Pancreas (tissue), 10 donors: ENCODE measurements around the gene PRICKLE1. TPM values are rescaled to one million over a fixed set of nuclear protein-coding genes. Genes with fewer than 3 reads are reported as not detected.

ENCODE experiments used
- ATAC-seq, 4 donors: fragments of 200-7000 bp; cut with Tn5 transposase; one replicate each; pipeline versions ENCODE4 v1.8.0 to v1.9.1; 2020; ENCODE audit warnings: mild to moderate bottlenecking in 4 of 4, moderate library complexity in 4 of 4
- DNase-seq, 6 donors: peaks; one replicate each; pipeline ENCODE4 v3.0.0-alpha.2; 2020
- FAIRE-seq: peaks from 2 replicates; lab custom pipeline; 2012; peaks lifted over from hg19 to GRCh38; lab: Jason Lieb, UNC
- H3K27ac ChIP-seq, 4 donors: fragments of 200-600 bp; sonication (generic); 1 replicate in 3 of 4; 2 replicates in 1 of 4; pipeline versions ENCODE4 v1.5.0 to v1.8.0; 2020
- H3K27me3 ChIP-seq, 4 donors: fragments of 200-600 bp; one replicate each; pipeline ENCODE4 v1.8.0; 2021
- H3K36me3 ChIP-seq, 3 donors: fragments of 200-600 bp; sonication (generic) in 1 of 3; one replicate each; pipeline versions ENCODE4 v1.5.0 to v1.8.0; 2020 to 2021
- H3K4me1 ChIP-seq, 3 donors: fragments of 200-600 bp; one replicate each; pipeline ENCODE4 v1.8.0; 2021
- H3K4me3 ChIP-seq, 4 donors: fragments of 200-600 bp; sonication (generic) in 2 of 4; one replicate each; pipeline versions ENCODE4 v1.5.0 to v1.8.0; 2020 to 2021
- H3K9me3 ChIP-seq, 4 donors: fragments of 200-600 bp; one replicate each; pipeline ENCODE4 v1.8.0; 2021
- CTCF ChIP-seq, 4 donors: fragments of 200-600 bp; sonication (generic) in 3 of 4; IDR thresholded peaks; one replicate each; pipeline versions ENCODE4 v1.5.0 to v1.8.0; 2021; ENCODE audit warnings: antibody characterized with exemption in 4 of 4
- WGBS, 2 donors: extraction: QIAGEN DNeasy Blood & Tissue Kit; methylation state at CpG; one replicate each; pipeline ENCODE4 v1.1.7; 2013; 5-methylcytosine and 5-hydroxymethylcytosine counted together
- intact Hi-C, 3 donors: fragments of 100-400 bp; cut with DNase I; formaldehyde crosslinking; loops; one replicate each; pipeline versions ENCODE4 v1.11.1 to v1.14.2; 2022
- polyA plus RNA-seq, 2 donors: library from polyadenylated mRNA; stranded (reverse); fragments of 200-250 nt; gene quantifications; one replicate each; pipeline ENCODE4 v1.2.3, GENCODE V29; 2013
- total RNA-seq, 6 donors: library from RNA; stranded (reverse); fragmentation: NEBNext Ultra II Directional in 4 of 6; extraction: Animal tissue kit (Norgen Biotek cat#: 25700) in 4 of 6; gene quantifications; one replicate each; pipeline versions ENCODE4 v1.2.1 to v1.2.4, GENCODE V29; 2021 to 2023
- donor health status: healthy with polysubstance abuse.
- donor health status: DM: no; HTN: no; CAD: no; lungs with moderate emphysema.
- donor health status: DM: no; HTN: no; CAD: no.
- donor health status: control.
- donor health status: control.
- donor health status: Bipolar disorder and iron deficiency.
- donor health status: DM: yes; HTN: yes; CAD: no.
- donor health status: DM: no; HTN: no; CAD: no.
- donor health status: DM: no; HTN: no; CAD: no.
- donor health status: DM: yes; HTN: yes; CAD: no.

The PRICKLE1 gene
- total and polyA plus RNA-seq, 8 donors, result 1.5 to 9.5 (median 2.8) TPM

- H3K27ac ChIP-seq, result no peak overlapping the region
- intact Hi-C loops, result no loop called here
- FAIRE-seq (no peak), DNase-seq (no peak), ATAC-seq (no peak)
- H3K9me3 ChIP-seq, result no peaks in the 10 kb centered on the region
- no peak for TF ChIP-seq CTCF (IDR thresholded peaks at IDR 0.05)
- peaks cover 0 to 7% (median 0%) of the 10 kb centered on the region in 3 donors for H3K36me3 ChIP-seq
- H3K4me1 ChIP-seq, result peaks cover 0 to 5% (median 0%) of the 10 kb centered on the region in 3 donors
- H3K4me3 ChIP-seq, result no peak overlapping the region
- no peaks in the 10 kb centered on the region for H3K27me3 ChIP-seq
- WGBS, 2 donors, result 96 to 98% methylated on average over 7 of the region's 7 CpGs
Observed at GRCh38 chr12:42444192-42444943, 145.2 kb downstream of the PRICKLE1 start.

- 93 to 96% methylated on average over 8 of the region's 8 CpGs for WGBS, 2 donors
- no peak overlapping the region for H3K4me3 ChIP-seq
- DNase-seq (no peak), FAIRE-seq (no peak), ATAC-seq (no peak)
- no peak overlapping the region for H3K27ac ChIP-seq
- H3K27me3 ChIP-seq, result no peaks in the 10 kb centered on the region
- TF ChIP-seq CTCF (IDR thresholded peaks at IDR 0.05), result no peak
- intact Hi-C loops, result no loop called here
- H3K9me3 ChIP-seq, result no peaks in the 10 kb centered on the region
- peaks cover 0 to 5% (median 0%) of the 10 kb centered on the region in 3 donors for H3K4me1 ChIP-seq
- peaks cover 0 to 7% (median 0%) of the 10 kb centered on the region in 3 donors for H3K36me3 ChIP-seq
Observed at GRCh38 chr12:42442888-42443287, 146.7 kb downstream of the PRICKLE1 start.

GRCh38 chr12:42442311-42442759 is 147.2 kb downstream of the PRICKLE1 start:
- FAIRE-seq (no peak), DNase-seq (no peak), ATAC-seq (no peak)
- H3K9me3 ChIP-seq, result no peaks in the 10 kb centered on the region
- intact Hi-C loops, result no loop called here
- H3K27ac ChIP-seq, result no peak overlapping the region
- 80 to 83% methylated on average over 19 of the region's 19 CpGs for WGBS, 2 donors
- peaks cover 0 to 5% (median 0%) of the 10 kb centered on the region in 3 donors for H3K4me1 ChIP-seq
- H3K4me3 ChIP-seq, result no peak overlapping the region
- H3K27me3 ChIP-seq, result no peaks in the 10 kb centered on the region
- no peak for TF ChIP-seq CTCF (IDR thresholded peaks at IDR 0.05)
- peaks cover 0 to 7% (median 0%) of the 10 kb centered on the region in 3 donors for H3K36me3 ChIP-seq

- Histone ChIP-seq H3K27ac (no peak overlapping the region), H3K36me3 (peaks cover 0 to 7% (median 0%) of the 10 kb centered on the region in 3 donors), H3K4me1 (no peaks in the 10 kb centered on the region), H3K4me3 (no peak overlapping the region), H3K9me3 (no peaks in the 10 kb centered on the region), H3K27me3 (no peaks in the 10 kb centered on the region)
- TF ChIP-seq CTCF (IDR thresholded peaks at IDR 0.05), result no peak
- intact Hi-C loops, result no loop called here
- 93 to 98% methylated on average over 11 of the region's 11 CpGs for WGBS, 2 donors
- no peak for ATAC-seq
- FAIRE-seq, result no peak
- DNase-seq, result no peak
Observed at GRCh38 chr12:42440608-42441007, 148.9 kb downstream of the PRICKLE1 start.
